CD4-positive, alpha-beta T cell treated with Interleukin-15 for 1 hour (primary cell): ENCODE data around the gene ELP2.

Source experiments
- DNase-seq: peaks from one replicate; pipeline ENCODE4 v3.0.0-alpha.2; 2020

Gene ELP2

DNA sequence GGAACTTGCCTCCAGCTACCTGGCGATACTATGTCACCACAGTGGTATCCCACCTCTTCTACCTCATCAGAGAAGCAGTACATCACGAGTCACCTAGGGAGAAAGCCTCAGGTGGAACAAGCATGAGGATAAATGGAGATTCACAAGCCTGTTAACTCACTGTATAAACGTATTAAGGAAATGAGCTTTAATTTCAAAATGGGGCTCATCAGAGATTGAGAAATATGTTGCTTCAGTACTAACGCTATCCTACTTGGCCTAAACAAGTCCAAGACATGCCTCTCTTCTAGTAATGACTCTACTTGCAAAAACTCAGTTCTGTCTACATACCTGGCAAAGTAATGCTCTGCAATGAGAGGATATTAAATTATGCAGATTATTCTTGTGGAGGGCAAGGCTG, 4.9 kb upstream of the ELP2 start:
- no peak for DNase-seq

DNA sequence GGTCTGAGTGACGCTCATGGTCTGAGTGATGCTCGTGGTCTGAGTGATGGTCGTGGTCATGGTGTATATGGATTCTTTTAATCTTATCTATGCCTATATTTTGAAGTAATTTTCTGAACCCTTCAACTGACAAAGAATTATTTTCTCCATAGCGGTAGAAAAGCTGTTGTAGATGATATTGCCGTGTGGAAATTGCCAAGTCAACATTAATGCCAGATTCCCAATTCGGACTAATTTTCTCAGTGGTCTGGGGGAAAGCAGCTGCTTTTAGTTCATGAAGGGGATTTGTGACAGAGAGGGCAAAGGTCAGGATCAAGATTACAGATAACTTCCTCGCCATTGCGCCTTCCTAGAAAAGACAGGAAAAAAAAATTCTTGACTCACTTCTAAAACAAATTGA, 3.0 kb upstream of the ELP2 start:
- DNase-seq, result no peak

DNA sequence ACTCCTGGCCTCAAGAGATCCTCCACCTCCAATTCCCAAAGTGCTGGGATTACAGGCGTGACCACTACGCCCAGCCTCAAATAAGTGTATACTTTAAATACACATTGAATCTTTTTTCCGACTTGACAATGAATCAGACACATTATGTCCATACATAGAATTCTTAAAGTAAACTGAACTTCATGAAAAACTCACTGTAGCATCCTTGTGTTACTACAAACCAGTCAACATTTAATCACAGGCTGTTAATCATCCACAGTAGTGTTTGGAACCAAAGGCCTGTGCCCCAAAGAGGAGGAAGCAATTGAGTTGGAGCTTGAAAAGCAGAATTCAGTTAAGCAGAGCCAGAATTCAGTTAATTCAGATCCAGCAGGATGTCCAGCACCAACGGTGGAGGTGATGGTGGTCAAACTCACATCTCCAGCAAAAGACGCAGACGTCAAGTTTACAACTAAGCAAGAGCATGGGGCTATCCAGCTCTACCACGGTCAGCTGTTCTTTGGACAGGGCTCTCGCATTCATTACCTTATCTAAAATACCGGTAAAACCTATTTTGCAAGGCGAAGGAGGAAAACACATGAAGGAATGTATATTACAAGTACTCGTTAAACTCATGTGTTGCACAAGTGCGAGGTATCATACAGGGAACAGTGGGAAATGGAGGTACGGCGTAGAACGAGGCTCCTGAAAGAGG, 1.7 kb upstream of the ELP2 start:
- no peak for DNase-seq

DNA sequence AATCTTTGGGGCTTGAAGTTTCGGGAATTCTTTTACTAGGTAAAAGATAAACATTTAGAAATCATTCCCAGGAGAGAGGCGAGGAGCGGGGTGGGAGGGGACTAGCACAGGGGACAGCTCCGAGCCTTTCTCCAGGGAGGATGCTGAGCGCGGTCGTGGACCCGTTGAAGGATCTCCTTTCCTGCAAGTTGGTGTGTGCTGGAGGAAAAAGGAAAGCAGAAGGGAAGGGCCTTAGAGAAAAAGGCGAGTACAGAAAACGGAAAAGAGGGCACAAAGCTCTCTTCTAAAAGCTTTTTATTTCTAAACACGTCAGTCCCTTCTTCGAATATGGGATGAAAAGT, 1.2 kb upstream of the ELP2 start:
- no peak for DNase-seq

DNA sequence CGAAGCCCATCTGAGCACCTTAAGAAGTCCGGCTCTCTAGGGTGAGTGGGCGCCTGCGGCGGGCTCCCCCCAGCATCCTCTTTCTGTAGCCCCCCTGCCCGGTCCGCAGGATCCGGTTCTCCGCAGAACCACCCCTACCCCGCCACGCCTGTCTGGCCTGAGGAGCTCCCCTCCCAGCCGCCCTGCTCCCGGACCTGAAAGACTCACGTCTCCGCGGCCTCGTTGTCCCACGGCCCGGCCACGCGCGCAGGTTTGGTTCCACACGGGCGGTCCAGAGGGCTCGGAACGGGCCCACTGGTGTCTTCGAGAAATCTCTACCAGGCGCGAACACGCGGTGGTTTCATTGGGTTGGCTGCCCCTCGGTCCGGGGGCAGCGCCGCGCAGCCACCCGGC, 796 bp upstream of the ELP2 start:
- no peak for DNase-seq

DNA sequence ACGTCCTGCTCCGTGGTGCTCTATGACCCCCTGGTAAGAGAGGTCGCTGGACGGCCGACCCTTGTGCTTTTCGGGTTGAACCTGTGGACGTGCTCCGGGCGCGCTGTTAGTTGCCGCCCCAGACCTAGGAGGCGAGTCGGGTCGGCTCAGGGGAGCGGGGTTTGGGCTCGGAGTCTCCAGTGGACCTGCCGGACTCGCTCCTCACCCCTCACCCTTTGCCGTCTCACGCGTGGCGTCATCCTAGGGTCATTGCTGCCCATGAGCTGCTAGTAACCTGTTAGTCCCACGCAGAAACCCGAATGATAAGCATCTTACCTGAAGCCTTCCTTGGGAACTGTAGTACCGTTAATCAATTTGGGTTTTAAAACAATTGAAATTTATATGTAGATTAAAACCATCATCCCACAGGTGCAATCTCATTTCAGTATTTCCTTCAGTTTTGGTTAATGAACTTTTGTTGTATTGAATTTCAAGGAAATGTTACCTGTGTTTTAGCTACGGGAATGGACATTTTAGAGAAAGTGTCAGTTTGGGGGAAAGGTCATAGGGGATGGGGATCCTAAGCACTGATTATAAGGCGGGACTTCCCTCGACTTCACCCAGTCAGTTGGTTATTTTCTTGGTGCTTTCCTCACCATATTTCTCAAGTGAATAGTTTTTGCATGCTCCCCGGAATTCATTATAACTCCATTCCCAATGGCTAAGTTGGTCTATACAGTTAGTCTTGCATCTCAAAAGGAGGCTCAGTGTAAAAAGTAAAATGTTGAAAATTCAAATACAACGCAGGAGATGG, 536 bp downstream of the ELP2 start:
- DNase-seq, result no peak

DNA sequence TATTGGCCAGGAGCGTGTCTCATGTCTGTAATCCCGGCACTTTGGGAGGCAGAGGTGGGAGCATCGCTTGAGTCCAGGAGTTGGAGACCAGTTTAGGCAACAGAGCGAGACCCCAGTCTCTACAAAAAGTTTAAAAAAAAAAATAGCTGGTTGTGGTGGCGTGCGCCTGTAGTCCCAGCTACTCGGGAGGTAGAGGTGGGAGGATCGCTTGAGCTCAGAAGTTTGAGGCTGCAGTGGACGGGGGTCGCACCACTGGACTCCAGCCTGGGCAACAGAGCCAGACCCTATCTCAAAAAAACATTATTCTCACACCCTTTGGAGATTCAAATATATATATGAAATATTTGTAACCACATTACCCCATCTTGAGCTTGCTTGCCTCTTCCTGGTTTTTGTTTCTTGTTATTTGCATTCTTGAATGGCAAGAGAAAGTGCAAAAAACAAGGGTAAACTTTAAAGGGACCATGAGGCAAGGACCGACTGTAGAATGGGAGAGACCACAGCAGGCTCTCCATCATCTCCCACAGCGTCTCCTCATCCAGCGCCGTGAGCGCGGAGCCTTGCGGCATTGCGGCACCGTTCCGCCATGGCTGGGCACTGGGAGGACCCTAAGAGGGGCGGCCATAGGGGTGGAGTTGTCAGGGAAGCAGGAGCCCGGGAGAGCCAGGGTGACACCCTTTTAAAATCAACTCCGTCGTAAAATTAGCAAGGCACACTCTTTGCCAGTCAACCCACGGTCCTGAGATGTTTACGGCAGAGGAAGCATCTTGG, 1.4 kb downstream of the ELP2 start:
- no peak for DNase-seq

DNA sequence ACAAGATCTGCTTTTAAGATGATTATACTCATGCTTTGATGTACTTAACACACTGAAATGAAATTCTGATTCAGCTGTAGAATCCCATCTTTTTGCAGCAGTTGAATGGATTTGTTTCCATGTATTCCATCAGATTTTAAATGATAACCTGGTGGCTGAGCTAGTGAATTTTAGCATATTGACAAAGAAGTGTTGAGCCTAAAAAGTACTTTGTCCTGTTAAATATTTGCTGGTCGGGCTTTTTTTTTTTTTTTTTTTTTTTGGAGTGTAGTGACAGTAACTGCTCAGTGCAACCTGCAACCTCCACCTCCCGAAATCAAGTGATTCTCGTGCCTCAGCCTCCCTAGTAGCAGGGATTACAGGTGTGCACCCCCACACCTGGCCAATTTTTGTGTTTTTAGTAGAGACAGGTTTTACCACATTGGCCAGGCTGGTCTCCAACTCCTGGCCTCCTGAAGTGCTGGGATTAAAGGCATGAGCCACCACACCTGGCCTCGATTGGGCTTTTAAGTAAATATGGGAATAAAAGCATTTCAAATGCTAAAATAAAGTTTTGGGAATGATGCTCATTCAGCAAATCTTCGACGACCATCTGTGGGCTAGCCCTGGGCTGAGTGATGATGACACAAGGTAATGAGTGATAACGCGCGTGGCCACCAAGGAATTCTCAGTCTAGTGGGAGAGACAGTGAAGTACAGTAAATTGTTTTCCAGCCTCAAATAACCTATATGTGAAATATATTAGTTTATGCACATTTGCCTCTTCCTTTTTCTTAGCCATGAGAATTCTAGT, 2.2 kb downstream of the ELP2 start:
- DNase-seq, result no peak

DNA sequence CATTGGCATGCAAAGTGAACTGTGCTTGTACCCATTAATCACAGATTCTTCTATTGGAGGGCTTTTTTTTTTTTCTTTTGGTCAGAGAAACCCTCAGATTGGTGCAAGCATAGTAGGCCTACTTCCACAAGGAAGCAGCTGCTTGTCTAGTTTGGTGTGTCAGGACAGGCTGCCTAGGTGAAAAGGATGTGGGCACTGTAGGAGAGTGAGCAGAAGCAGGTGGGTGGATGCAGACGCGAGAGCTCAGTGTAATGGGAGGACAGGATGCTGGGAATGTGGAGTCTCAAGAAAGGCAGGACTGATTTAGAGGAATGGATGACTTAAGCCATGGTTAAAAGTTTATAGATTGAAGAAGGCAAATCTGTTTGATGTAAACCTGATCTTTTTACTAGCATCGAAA, 3.1 kb downstream of the ELP2 start:
- DNase-seq, result no peak

DNA sequence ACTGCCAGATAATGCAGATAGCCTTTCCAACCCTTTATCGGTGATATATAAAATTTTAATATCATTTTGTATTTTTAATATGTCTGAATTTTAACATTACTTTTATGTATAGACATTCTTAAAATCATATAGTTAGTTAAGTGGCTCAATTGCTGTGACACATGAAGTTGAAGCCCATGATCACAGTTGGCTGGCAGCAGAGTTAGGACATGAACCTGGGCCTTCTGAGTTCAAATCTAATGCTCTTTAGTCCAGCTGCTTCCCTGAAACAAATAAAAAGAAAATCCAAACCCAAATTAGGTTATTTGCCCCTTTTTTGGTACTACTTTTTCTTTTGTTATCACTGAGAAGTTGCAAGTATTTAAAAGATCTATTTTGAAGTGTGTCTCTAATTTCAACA, 5.6 kb downstream of the ELP2 start:
- DNase-seq, result no peak

DNA sequence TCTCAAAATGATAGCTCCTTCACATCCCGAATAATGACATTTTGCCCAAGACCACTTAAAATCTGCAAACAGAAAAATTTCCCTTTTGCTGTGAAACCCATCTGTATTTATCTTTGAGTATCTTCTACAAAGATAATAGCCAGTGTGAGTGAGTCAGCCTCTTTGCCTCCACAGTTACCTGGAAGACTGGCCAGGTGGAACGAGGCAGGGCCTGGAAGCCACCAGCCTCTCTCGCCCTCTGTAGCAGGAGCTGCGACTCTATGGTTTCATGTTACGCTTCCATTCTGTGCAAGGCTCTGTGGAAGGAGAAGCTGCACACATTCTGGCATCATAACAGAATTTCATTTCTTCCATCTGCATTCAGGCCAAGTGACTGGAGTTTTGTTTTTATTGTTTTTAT, 9.5 kb downstream of the ELP2 start:
- no peak for DNase-seq

DNA sequence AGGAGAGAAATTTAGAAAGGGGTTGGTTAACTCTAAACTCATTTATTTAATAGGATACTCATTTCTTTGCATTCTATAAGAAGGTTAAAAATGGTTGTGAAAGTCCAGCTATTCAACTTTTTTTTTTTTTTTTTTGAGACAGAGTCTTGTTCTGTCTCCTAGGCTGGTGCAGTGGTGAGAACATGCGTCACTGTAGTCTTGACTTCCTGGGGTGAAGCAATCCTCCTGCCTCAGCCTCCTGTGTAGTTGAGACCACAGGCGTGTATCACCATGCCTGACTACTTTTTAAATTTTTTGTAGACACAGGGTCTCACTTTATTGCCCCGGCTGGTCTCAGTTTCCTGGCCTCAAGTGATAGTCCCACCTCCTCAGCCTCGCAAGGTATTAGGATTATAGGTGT, 11.9 kb downstream of the ELP2 start:
- no peak for DNase-seq

DNA sequence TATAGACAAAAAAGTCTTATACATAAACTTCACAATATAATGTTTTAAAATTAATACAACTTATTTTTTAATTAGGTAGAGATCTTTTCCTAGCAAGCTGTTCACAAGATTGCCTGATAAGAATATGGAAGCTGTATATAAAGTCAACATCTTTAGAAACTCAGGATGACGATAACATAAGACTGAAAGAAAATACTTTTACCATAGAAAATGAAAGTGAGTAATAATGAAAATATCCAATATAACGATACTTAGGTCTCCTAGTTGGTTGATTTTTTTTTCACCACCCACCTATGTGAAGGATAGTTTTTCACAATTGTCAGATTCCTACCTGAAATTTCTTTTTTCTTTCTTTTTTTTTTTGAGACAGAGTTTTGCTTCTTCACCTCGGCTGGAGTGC, 13.1 kb downstream of the ELP2 start:
- DNase-seq, result no peak

DNA sequence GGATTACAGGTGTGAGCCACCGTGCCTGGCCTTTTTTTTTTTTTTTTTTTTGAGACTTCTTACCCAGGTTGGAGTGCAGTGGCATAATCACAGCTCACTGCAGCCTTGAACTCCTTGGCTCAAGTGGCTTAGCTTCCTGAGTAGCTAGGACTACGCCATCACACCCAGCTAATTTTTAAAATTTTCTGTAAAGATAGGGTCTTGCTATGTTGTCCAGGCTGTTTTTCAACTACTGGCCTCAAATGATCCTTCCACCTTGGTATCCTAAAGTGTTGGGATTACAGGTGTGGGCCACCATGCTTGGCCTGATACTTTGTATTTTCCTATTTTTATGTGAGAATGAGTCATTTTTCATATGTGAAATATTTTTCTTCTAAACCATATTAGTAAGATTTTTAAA, 13.7 kb downstream of the ELP2 start:
- DNase-seq, result no peak

DNA sequence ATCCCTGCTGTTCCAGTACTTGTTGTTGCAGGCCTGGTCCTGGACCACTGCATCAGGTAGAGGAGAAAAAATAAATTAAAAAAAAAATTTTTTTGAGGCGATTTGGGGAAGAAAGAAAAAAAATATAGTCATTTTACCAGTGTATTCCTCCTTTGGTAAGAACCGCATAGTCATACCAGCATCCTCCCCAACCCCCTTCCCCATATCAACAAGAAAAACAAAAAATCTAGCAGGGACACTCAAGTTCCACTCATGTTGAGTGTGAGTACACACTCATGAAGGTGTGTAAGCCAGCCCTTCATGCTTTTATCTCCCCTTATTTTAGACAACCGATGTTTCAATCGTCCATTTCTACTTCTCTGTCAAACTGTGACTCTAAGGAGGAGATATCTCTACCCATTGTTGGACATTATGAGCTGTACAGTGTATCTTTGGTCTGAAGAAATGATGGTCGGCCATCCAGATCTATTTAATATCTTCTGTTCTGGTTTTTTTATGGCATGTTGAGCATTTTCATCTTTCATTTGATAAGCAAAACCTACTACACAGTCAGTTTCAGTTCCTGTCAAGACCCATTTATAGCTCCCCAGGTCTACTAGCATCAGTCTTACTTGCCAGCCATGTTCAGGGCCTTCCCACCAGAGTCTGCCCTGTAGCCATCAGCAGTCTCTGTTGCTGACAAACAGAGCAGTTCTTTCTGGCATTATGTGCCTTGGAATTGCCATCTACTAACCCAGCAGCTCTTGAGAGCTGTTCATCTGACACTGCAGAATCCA, 20.0 kb downstream of the ELP2 start:
- DNase-seq, result no peak

DNA sequence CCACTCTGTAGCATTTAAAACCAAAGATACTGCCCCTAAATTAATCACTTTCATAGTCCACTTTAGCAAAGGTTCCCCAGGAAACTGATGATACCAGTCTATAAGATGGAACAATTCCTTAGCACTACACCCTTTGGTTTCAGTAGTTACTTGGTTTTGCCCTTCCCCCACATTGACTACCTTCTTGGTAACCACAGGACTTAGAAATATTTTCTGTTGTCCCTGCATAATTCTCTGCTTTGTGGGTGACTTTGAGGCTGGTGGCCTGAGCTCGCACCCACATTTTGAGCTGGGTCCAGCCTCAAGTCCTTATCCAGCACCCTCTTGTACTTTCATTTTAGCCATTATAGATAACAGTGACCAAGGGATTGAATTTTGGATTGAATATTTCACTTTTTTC, 23.1 kb downstream of the ELP2 start:
- no peak for DNase-seq

DNA sequence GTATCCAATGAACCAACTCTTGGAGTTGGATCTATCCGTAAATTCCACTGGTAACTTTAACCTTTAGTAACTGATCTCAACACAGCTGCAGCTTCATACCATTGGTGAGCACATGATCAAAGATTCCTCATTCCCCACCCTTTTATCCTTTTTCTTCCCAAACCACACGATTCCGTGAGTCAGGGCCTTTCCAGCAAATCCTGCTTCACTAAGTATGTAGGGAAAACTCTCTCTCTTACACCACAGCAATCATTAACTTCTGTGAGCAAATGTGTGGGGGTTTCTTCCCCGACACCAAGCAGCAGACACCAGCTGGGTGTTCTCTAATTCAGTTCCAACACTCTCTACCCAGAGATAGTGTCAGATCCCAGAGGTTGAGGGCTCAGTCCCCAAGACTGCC, 23.5 kb downstream of the ELP2 start:
- no peak for DNase-seq

DNA sequence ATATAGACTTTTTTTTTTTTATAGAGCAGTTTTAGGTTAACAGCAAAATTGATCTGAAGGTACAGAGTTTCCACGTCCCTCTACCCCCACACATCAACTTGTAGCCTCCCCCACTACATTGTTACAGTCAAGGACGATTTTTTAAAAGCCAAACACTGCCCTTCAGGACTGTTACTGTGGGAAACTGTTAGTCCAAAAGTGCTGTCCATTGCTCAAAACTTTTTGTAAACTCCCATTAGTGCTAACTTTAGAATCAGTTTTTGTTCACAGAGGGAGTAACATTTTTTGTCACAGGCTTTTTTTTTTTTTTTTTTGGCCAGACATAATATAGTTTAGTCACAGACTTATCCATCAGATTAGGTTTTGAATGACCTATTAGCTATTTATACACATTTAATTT, 24.1 kb downstream of the ELP2 start:
- DNase-seq, result no peak

DNA sequence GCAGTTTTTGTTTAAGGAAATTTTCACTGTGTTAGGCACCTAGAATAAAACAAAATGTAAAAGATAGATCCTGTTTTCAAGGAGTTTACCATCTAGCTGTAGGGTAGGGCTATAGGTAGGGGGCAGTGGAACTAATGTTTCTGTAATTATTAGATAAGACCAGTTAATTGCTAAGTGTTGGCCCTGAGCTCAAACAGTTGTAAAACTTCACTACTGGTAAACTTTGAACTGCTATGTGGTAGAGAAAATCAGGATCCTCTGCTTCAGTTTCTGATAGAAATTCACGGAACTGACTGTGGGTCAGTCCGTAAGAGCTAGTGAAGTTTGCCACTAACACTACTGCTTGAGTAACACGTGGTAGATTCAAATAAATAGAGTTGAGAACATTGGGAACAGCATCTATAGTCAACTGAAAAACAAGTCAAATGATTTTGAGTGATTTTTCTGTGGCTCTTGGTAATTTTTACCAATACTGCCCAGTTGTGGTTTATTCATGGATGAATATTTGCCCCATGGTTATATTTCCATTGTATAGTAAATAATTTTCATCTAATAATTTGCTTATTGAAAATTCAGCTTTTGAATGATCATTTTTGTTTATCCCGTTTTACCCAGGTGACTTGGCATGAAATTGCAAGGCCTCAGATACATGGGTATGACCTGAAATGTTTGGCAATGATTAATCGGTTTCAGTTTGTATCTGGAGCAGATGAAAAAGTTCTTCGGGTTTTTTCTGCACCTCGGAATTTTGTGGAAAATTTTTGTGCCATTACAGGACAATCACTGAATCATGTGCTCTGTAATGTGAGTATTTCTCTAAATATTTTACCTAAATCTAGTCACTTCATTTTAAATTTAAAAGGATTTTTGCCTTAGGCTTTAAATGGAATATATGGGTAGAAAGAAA, 26.4 kb downstream of the ELP2 start:
- no peak for DNase-seq

DNA sequence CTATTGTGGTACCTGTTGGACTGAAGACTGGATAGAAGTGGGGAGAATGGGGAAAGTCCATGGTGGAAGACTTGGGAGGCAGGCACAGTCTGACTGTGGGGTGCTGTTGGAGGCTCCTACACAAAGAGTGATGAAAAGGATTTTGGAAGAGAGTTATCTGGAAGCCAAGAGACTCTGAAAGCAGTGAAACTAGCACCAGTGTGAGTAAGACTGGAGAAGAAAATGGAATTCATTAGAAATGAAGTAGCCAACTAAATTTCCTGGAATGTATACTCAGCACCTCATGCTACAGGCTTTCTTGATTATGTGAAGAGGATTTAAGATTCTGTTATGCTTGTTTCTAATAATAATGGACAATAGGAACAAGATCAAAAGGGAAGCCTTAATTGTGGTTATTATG, 27.7 kb downstream of the ELP2 start:
- no peak for DNase-seq

DNA sequence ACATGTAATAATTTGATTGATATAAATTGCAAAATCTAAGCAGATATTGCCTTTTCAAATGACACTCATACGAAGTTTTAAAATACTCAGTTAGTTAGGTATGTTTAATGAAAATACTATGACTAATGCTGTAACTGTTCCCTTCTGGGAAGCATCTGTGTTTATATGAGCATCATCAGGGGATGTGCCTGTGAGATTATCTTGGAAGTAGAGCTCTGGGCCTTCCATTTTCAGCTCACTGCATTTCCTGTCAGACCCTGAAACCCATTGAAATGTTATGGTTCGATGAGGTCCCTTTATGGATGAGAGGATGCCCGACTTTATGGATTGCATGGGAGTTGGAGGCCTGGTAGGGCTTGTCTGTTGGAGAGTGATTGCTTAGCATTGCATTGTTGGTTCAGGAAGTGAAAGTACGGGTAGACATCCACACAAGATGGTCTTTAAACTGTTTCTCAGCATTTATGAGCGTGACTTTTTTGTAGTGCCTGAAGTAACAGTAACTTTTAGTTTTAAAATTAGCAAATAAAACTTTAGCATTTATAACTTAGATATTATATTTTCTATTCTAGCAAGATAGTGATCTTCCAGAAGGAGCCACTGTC, 28.7 kb downstream of the ELP2 start:
- no peak for DNase-seq
